ENCODE results near the gene RNF227.
"Not testable (repeated sequence)": the region's sequence is repeated elsewhere in the genome, so short reads cannot be mapped to it uniquely, and the experiment has no call there.

RNF227 gene

DNA sequence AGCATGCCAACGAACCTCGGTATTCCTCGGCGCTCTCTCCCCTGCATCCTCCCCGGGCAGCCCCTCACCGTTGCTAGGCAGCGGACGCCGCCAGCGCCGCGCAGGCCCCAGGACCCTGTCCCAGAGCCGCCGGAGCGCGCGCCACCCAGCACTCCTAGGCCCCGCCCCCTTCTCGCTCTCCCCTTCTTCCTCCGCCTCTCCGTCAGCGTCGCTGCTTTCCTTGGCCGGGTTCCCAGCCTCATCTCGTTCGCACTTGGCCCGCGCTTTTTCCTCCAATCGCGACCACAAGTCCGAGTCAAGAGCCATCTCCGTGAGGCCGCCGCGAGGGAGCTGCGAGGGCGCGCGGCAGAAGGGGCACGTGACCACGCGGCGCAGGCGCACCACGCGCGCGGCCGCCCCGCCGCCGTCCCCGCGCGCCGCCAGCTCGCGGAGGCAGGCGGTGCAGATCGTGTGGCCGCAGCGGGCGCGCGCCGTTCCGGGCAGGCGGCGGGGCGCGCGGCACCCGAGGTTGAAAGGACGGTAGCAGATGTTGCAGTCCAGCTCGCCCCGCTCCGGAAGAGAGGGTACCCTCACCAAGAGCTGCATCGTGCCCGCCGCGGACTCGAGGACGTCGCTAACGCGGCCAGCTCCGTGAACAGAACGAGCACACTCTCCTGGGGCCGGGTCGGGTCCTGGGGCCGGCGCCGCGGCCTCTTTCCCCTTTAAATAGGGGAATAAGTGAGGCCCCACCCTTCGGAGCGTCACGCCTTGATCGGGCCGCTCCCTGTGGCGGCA lies at the start of gene RNF227:
TSS of gene RNF227 (minus strand) at position 679 of the 774 bp plus-strand sequence. CDS start at position 585, 94 bp downstream.
- DNase-seq (ENCODE audit: low read depth): peak; percentile 83

DNA sequence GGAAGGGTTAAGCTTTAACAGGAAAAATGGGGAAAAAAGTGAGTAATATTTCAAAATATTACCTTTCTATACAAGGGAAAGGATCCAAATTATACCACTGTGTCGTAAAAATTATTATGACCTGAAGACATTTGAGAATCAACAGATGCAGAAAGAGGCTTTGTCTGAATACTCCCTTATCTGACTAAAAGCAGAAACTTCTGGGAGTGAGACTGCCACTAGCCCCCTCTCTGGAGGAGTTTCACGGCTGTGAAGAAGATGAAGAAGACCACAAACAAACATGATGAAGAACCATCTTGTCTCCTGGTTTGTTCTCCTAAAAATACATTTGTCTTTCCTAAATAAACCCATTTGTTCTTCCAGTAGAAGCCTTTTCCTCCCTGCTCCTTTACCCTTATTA lies 45.3 kb upstream of the RNF227 start:
- no peak for DNase-seq (ENCODE audit: low read depth)

DNA sequence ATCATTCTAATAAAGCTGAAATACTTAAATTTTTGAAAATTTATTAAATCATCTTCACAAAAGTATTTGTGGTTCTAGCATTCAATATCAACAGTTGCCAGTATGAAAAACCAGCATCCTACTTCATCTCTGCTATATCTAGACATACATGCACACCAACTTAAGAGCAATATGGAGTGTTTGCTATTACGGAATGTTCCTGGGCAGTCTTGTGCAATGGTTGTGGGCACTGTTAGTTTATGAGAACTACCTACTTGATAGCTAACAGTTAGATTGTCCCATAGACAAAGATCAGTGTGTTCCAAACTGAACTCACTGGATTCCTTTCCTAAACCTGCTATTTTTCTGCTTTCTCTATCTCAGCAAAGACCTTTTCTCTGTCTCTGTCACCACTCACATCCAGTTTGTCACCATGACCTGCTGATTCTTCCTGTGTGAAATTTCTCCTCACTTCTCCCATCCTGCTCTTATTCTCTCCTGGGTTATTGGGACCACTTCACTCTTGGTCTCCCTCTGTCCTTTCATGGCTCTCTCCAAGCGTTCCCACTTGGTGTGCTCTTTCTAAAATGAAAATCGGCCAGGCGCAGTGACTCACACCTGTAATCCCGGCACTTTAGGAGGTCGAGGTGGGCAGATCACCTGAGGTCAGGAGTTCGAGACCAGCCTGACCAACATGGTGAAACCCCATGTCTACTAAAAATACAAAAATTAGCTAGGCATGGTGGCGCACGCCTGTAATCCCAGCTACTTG lies 43.6 kb upstream of the RNF227 start:
- DNase-seq (ENCODE audit: low read depth): no peak

DNA sequence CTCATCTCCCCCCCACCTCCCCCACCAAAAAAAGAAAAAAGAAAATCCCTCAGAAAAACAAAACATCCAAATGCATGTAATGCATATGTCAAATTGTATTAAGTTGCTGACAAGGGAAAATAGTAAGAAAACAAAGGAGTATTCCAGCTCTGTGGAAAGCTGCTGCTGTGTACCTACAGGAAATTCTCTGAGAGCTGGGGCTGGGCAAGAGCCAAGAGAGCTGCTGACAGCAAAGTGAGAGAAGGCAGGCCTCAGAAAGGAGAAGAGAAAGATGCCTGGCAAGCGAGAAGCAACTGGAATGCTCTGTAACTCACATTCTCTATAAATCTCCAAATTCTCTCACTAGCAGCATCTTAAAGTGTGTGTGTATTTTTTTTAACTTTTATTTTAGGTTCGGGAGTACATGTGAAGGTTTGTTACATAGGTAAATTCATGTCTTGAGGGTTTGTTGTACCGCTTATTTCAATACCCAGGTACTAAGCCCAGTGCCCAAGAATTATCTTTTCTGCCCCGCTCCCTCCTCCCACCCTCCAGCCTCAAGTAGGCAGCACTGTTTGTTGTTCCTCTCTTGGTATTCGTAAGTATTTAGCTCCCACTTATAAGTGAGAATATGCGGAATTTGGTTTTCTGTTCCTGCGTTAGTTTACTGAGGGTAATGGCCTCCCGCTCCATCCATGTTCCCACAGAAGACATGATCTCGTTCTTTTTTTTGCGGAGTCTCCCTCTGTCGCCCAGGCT lies 40.3 kb upstream of the RNF227 start:
- DNase-seq (ENCODE audit: low read depth): no peak

DNA sequence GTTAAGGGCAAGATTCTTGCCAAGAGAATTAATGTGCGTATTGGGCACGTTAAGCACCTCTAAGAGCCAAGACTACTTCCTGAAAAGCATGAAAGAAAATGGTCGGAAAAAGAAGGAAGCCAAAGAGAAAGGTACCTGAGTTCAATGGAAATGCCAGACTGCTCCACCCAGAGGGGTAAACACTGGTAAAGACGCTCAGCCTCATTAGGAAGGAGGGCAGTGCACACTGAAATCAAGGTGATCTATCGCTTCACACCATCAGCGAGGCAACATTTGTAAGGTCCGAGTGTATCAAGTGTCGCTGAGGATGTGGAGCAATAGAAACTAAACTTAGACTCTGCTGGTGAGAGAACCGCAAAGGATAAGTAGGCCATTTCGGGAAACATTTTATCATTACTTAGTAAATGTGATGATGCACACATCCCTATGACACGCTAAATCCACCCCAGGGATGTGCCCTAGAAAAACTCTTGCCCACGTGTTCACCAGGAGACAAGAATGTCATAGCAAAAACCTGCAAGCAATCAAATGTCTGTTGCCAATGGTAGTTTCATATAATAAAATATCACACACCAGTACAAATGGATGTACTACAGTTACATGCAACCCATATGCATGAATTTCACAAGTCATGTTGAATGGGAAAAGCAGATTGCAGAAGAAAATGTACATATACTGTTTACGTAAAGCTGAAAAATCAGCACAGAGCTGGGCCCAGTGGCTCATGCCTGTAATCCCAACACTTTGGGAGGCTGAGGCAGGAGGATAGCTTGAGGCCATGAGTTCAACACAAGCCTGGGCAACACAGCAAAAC lies 39.5 kb upstream of the RNF227 start:
- no peak for DNase-seq (ENCODE audit: low read depth)

DNA sequence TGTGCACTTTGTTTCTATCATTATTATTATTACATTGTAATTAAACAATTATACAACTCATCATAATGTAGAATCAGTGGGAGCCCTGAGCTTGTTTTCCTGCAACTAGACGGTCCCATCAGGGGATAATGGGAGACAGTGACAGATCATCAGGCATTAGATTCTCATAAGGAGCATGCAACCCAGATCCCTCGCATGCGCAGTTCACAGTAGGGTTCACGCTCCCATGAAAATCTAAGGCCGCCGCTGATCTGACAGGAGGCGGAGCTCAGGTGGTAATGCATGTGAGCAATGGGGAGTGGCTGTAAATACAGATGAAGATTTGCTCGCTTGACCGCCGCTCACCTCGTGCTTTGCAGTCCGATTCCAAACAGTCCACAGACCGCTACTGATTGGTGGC lies 37.2 kb upstream of the RNF227 start:
- DNase-seq (ENCODE audit: low read depth): not testable (repeated sequence)

DNA sequence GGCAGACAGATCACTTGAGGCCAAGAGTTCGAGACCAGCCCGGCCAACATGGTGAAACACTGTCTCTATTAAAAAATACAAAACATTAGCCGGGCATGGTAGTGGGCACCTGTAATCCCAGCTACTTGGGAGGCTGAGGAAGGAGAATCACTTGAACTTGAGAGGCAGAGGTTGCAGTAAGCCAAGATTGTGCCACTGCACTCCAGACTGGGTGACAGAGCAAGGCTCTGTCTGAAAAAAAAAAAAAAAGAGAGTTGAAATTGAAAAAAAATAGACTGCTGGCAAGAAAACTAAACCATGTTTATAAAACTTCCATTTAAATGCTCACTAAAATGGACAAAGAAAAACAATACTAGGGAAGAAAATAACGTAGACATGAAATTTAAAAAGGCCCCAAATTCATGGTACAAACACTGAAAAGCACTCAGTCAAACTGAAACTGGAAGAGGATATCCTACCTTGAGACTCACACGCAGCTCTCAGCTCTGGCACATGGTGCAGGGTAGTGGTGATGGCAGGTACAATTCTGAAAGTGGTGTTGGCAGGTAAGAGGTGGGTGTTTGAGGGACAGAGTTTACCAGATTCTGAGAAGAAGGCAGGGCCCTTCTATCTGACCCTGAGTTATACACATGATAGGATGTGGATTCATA lies 35.2 kb upstream of the RNF227 start:
- no peak for DNase-seq (ENCODE audit: low read depth)

DNA sequence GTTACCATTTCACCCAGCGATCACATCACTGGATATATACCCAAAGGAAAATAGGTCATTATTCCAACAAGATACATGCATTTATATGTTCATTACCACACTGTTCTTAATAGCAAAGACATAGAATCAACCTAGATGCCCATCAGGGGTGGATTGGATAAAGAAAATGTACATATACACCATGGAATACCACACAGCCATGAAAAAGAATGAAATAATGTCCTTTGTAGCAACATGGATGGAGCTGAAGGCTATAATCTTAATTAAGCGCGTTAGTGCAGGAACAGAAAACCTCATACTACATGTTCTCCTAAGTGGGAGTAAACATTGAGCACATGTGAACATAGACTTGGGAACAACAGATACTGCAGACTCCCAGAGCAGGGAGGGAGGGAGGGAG lies 34.5 kb upstream of the RNF227 start:
- no peak for DNase-seq (ENCODE audit: low read depth)

DNA sequence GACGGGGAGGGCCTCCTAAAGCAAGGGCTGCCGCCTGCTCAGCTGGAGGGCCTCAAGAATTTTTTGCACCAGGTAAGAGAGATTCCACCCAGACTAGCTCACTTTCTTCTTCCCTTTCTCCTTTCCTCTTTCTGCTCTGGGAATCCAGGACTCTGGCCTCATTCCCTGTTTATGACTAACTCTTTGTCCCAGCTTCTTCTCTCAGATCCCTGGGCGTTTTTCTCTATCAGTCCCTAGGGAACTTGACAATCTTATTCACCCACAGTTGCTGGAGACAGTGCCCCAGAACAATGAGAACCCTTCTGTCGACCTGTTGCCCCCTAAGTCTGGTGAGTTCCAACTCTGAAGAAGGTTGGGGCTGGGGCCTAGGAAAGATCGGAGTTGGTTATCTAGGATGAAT lies 31.6 kb upstream of the RNF227 start:
- DNase-seq (ENCODE audit: low read depth): no peak

DNA sequence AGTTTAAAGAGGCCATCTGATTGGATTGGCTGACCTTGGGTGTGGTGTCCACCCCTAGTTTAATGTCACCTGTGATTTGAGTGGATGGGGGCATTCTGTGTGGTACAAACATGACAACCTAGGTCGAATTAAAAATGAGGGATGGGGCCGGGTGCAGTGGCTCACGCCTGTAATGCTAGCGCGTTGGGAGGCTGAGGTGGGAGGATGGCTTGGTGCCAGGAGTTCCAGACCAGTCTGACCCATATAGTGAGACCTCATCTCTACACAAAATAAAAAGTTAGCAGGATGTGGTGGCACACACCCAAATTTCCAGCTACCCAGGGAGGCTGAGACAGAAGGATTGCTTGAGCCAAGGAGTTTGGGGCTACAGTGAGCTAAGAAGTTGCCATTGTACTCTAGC lies 30.4 kb upstream of the RNF227 start:
- DNase-seq (ENCODE audit: low read depth): no peak

DNA sequence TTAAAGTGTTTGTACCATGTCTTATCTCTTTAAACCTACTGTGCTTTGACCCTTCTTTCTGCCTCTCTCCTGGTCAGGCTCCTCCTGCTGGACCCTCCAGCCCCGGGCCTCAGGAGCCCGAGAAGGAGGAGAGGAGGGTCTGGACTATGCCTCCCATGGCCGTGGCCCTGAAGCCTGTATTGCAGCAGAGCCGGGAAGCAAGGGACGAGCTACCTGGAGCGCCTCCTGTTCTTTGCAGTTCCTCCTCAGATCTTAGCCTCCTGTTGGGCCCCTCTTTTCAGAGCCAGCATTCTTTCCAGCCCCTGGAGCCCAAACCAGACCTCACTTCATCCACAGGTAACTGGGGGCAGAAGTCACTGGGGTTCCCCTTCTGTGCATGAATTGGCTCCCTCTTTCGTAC lies 29.6 kb upstream of the RNF227 start:
- no peak for DNase-seq (ENCODE audit: low read depth)

DNA sequence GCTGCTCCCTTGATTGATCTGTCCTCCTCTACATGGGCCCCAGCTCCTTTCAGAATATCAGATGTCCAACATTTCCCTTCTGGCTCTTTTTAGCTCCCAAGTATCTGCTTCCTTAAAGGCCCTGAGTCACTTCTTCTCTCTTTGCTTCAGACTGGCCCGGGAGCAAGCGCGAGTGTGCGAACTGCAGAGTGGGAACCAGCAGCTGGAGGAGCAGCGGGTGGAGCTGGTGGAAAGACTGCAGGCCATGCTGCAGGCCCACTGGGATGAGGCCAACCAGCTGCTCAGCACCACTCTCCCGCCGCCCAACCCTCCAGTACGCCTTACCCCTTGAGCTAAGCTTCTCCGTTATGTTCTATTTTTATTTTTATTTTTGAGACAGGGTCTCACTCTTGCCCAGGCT lies 28.2 kb upstream of the RNF227 start:
- no peak for DNase-seq (ENCODE audit: low read depth)

DNA sequence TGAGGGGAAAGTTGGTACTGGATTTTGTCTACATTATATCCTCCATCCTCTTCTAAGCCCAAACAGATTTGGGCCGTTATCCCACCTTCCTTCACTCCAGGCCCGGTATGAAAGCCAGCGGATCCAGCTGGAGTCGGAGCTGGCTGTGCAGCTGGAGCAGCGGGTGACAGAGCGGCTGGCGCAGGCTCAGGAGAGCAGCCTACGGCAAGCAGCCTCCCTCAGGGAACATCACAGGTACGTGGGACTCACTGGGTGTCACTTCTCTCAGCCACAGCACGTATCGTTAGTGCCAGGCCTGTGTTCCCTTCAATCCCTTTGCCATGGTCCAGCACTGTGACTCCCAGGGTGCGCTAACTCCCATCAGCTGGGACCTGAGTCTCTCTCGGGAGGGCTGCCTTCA lies 27.2 kb upstream of the RNF227 start:
- no peak for DNase-seq (ENCODE audit: low read depth)

DNA sequence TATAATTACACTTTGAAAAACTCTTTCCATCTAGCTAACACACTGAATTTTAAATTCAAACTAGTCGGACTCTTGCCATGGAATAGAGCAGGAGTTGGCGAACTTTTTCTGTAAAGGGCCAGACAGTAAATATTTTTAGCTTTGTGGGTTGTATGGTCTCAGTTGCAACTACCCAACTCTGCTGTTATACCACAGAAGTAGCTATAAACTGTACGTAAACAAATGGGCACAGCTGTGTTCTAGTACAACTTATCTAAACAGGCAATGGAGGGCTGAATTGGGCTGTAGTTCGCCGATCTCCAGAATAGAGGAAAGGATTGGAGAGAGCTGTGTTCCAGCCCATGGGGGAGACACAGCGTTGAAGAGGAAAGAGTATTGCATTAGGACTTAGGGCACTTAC lies 24.7 kb upstream of the RNF227 start:
- DNase-seq (ENCODE audit: low read depth): no peak

DNA sequence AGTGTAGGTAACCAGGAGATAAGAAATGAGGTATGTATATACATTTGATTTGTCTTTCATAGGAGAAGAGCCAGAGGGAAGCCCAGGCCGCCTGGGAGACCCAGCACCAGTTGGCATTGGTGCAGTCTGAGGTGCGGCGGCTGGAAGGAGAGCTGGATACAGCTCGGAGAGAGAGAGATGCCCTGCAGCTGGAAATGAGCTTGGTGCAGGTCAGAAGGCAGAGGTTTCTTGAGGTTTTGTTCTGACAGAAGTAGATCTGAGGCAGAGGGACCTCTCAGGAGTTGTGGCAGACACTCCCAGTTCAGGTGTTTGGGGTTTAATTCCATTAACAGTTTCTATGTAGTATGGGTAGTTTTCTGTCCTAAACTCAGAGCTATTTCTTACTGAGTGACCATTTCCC lies 23.9 kb upstream of the RNF227 start:
- DNase-seq (ENCODE audit: low read depth): no peak

DNA sequence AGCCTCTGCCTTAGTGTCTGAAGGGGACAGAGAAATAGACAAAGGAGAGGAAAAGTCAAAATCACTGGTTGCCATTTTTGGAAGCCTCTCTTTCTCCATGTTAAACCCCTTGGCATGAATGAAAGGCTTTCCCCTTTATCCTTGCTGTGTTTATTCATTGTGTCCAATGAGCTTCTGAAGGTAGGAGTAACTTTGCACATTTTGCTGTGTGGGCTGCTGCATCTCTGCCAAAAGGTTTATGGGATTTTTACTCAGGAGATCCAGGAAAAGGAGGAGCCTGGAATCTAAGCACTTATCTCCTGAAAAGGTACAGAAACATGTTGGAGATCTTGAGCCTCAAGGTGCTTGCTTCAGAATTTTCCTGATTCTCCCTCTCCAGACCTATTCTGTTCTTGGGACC lies 19.8 kb upstream of the RNF227 start:
- no peak for DNase-seq (ENCODE audit: low read depth)

DNA sequence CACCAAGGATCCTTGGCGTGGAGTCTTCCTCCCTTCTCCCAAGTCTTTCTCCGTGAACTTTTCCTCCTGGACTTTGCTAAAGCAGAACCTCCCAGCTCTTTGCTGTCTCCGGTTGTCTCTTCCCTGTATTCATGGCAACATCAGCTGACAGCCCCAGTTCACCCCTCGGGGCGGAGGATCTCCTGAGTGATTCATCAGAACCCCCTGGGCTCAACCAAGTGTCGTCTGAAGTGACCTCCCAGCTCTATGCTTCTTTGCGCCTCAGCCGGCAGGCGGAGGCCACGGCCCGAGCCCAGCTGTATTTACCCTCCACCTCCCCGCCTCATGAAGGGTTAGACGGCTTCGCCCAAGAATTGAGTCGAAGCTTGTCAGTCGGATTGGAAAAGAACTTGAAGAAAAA lies 16.9 kb upstream of the RNF227 start:
- DNase-seq (ENCODE audit: low read depth): no peak

DNA sequence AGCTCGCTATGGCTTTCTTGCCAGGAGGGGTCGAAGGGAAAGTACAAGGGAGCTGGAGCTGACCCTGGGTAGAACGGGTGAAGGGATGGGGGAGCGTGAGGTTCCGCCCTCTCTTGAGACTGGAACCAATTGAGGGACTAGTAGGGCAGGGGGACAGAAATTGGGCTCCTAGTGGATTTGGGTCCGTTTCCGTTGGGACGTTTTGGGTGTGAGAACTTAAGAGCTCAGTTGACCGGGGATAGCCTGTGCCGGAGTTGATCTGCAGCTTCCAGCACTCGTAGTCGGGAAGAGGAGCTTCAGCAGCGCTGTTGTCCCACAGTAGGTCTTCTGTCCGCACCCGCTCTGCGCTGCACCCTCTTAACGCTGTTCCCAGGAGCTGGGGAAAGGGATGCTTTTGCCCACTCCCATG lies 16.4 kb upstream of the RNF227 start:
- no peak for DNase-seq (ENCODE audit: low read depth)

DNA sequence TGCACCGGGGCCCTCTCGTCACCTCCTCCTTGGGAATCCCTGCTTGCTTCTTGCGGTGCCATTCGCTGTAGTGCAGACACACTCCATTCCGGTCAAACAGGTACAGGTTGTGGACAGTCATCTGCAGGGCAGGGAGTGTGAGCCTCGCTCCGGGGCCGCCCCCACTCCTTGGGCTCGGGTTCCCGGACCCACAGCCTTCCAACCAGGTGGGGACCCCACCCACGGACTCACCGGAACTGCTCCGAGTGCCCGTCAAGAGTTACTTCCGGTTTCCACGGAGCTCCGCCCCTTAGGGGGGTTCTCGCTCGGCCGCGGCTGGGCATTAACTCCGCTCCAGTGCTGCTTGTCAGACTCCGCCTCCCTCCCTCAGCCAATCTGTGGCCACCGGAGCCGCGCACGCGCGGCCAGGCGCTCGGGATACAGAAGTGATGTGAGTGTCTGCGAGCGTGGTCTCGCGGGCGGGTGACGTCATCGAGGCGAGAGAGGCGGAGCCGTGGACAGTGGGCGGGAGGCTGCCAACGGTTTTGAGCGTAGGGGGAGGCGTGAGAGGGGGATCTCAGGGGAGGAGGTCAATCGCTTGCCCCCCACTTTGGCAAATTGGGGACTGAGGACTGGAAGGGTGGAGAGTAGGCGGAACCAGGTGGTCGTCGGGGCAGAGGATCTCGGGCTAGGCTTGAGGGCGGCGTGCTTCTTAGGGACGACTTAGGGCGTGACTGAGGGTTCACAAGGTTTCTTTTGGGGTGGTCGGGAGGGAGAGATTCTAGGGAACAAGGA lies 15.8 kb upstream of the RNF227 start, which contains the start of the genes CNTROB and TRAPPC1:
TSS of gene CNTROB (plus strand) at position 498 of the 774 bp plus-strand sequence. CDS start 874 bp downstream, outside the sequence.
TSS of gene TRAPPC1 (minus strand) at position 238 of the 774 bp plus-strand sequence. CDS start at position 121, 117 bp downstream.
- peak; percentile 95 for DNase-seq (ENCODE audit: low read depth)

DNA sequence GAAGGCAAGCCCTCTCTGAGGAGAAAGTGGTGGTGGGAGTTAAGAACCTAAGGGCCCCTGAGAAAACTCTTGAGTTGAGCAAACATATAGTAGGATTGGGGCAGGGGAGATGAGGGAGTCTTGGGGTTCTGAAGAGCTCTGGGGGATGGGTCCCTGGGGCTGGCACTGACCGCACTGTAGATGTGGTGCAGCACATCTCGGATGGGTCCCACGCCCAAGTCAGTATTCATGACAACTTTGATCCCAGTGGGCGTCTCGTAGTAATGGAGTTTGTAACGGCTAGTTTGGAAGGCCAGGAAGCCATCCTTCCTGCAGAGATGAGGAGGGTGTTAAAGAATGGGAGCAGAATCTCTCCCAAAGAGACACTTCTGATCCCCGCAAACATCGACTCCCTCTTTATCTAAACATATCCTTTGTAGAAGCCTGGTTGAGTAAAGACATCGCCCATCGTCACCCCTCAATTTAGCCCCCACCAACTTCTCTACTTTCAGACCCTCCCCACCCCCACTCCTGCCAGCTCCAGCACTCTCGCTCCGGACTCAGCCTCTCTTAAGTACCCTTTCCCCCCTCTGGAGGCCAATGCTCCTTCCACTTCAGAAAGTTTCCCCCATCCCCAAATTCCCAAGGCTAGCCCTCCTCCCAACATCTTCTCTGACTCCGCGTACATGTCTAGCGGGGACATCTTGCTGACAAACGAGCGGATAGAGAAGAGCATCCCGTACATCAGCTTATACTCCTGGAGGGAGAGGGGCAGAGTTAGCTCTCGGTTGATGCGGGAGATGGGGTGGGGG lies 14.9 kb upstream of the RNF227 start:
- DNase-seq (ENCODE audit: low read depth): no peak

Data from non-pigmented ciliary epithelial cell (primary cell).